ENCODE measurements around the gene TSTD1. TPM values are rescaled to one million over a fixed set of nuclear protein-coding genes. Genes with fewer than 3 reads are reported as not detected.

The TSTD1 gene
- polyA plus RNA-seq, 3 donors: 9.9 to 20.3 (median 11.8) TPM

DNA sequence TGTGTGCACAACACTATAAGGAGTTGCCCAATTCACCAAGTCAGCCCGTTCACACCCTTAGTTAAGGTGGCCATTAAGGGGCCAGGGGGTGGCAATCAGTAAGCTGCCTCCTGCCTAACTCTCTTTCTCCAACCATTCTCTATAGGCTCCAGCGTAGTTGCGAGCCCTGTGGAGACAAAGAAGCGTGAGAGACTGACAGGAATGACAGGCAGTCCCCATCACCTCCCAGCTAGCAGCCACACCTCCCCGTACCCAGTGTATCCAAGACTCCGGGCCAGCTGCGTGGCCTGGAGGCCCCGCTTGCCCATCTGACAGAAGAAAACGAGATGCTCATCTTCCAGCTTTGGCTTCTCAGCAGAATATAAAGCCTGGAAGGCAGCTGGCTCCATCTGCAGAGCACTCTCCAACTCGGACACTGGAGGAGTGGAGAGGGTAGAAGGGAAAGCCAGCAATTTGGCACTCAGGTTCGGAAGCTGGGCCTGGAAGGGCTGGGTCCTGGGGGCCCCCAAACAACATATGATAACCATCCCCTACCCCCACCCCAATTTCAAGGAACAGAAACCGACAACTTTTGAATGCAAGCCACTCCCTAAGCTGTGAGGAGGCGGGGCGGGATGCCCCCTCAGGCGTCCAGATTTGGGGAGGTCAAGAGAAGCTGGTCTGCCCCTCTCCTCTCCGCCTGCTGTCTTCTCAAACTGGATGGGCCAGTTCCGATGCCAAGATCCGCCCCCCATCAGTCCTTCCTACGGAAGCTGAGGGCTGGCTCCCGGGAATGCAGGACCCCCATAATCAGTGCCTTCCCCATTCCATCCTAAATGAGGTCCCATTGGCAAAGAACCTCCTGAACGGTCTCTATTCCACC lies 872 bp downstream of the TSTD1 start:
- peaks cover 37 to 56% of the 10 kb centered on the region in 2 donors for H3K36me3 Mint-ChIP-seq
- 52% methylated on average over 16 of the region's 21 CpGs for WGBS (ENCODE audit: insufficient coverage)
- H3K9ac ChIP-seq (ENCODE audit: insufficient read depth, low read length, poor library complexity, severe bottlenecking): peak overlapping the region; percentile 54

DNA sequence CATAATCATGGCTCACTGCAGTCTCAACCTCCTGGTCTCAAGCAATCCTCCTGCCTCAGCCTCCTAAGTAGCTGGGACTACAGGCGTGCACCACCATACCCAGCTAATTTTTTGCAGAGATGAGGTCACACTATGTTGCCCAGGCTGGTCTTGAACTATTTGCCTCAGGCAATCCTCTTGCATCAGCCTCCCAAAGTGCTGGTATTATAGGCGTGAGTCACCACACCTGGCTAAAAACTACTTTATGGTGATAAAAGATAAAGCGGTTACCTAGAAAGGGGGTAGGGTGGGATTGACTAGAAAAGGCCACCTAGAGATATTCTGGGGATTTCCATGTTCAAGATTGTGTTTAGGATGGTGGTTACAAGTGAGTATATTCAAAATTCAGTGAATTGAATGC lies 5.0 kb downstream of the TSTD1 start:
- Histone ChIP-seq H3K79me2 (ENCODE audit: insufficient read depth, low read length) (no peaks in the 10 kb centered on the region), H3K36me3 (replicated peaks in 1 of 2; ENCODE audit: control insufficient read depth in 1 of 2, insufficient read depth in 2 of 2, low read length in 2 of 2) (peaks cover 0 to 9% of the 10 kb centered on the region in 2 donors), H3K4me1 (ENCODE audit: control insufficient read depth in 1 of 2, insufficient read depth in 2 of 2, low read length in 2 of 2) (peaks cover 15 to 17% of the 10 kb centered on the region in 2 donors), H3K9ac (ENCODE audit: insufficient read depth, low read length, poor library complexity, severe bottlenecking) (no peak overlapping the region), H3K4me3 (replicated peaks in 1 of 3; ENCODE audit: low read depth in 2 of 3, low read length in 3 of 3) (no peak overlapping the region), H3K9me3 (replicated peaks in 1 of 2; ENCODE audit: control insufficient read depth in 1 of 2, insufficient read depth in 1 of 2, low read length in 2 of 2) (no peaks in the 10 kb centered on the region), H3K27ac (ENCODE audit: low read depth in 1 of 2, low read length in 2 of 2) (no peak overlapping the region), H3K4me2 (replicated peaks; ENCODE audit: extremely low read depth, low read length, poor library complexity, severe bottlenecking) (no peak overlapping the region), H4K20me1 (ENCODE audit: insufficient read depth, low read length) (peaks cover 6% of the 10 kb centered on the region), H2AFZ (ENCODE audit: insufficient read depth, low read depth, low read length, poor library complexity, severe bottlenecking) (no peak overlapping the region), H3K27me3 (ENCODE audit: control insufficient read depth in 2 of 2, insufficient read depth in 2 of 2, low read length in 2 of 2) (no peaks in the 10 kb centered on the region)
- no peak for DNase-seq
- intact Hi-C loops (cut with micrococcal nuclease): no loop called here
- no peak overlapping the region for H3K4me3 Mint-ChIP-seq
- peaks cover 0 to 2% (median 0%) of the 10 kb centered on the region in 7 donors for H3K9me3 Mint-ChIP-seq
- 100% methylated on average over 2 of the region's 3 CpGs for WGBS (ENCODE audit: insufficient coverage)
- TF ChIP-seq, protein P1, sequence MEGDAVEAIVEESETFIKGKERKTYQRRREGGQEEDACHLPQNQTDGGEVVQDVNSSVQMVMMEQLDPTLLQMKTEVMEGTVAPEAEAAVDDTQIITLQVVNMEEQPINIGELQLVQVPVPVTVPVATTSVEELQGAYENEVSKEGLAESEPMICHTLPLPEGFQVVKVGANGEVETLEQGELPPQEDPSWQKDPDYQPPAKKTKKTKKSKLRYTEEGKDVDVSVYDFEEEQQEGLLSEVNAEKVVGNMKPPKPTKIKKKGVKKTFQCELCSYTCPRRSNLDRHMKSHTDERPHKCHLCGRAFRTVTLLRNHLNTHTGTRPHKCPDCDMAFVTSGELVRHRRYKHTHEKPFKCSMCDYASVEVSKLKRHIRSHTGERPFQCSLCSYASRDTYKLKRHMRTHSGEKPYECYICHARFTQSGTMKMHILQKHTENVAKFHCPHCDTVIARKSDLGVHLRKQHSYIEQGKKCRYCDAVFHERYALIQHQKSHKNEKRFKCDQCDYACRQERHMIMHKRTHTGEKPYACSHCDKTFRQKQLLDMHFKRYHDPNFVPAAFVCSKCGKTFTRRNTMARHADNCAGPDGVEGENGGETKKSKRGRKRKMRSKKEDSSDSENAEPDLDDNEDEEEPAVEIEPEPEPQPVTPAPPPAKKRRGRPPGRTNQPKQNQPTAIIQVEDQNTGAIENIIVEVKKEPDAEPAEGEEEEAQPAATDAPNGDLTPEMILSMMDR (IDR thresholded peaks at IDR 0.05): no peak
- no peak overlapping the region for H3K27ac Mint-ChIP-seq
- peaks cover 0 to 2% (median 0%) of the 10 kb centered on the region in 3 donors for H3K27me3 Mint-ChIP-seq (ENCODE audit: low read depth in 3 of 3)
- H3K36me3 Mint-ChIP-seq: peaks cover 0 to 15% of the 10 kb centered on the region in 2 donors
- peaks cover 25% of the 10 kb centered on the region for H3K4me1 Mint-ChIP-seq

More for the DNA sequence above, 872 bp downstream of the TSTD1 start:
- peak overlapping the region; percentile 35 to 73 (median 44) for H3K4me3 ChIP-seq (replicated peaks in 1 of 3; ENCODE audit: low read depth in 2 of 3, low read length in 3 of 3)
- Mint-ChIP-seq H3K9me3 (no peaks in the 10 kb centered on the region), H3K27me3 (ENCODE audit: low read depth in 3 of 3) (peaks cover 0 to 2% (median 0%) of the 10 kb centered on the region in 3 donors), H3K4me3 (peak overlapping the region; percentile 82 to 88), H3K4me1 (peaks cover 32% of the 10 kb centered on the region), H3K27ac (peak overlapping the region in 2 of 7 donors; percentile 78 to 90)
- TF ChIP-seq, protein P1 (IDR thresholded peaks at IDR 0.05): no peak
- no peaks in the 10 kb centered on the region for H3K27me3 ChIP-seq (ENCODE audit: control insufficient read depth in 2 of 2, insufficient read depth in 2 of 2, low read length in 2 of 2)
- intact Hi-C loops (cut with micrococcal nuclease): no loop called here
- H3K4me2 ChIP-seq (replicated peaks; ENCODE audit: extremely low read depth, low read length, poor library complexity, severe bottlenecking): peak overlapping the region; percentile 81
- H4K20me1 ChIP-seq (ENCODE audit: insufficient read depth, low read length): peaks cover 43% of the 10 kb centered on the region
- H3K36me3 ChIP-seq (replicated peaks in 1 of 2; ENCODE audit: control insufficient read depth in 1 of 2, insufficient read depth in 2 of 2, low read length in 2 of 2): peaks cover 36 to 46% of the 10 kb centered on the region in 2 donors
- H3K79me2 ChIP-seq (ENCODE audit: insufficient read depth, low read length): peaks cover 22% of the 10 kb centered on the region
- H3K4me1 ChIP-seq (ENCODE audit: control insufficient read depth in 1 of 2, insufficient read depth in 2 of 2, low read length in 2 of 2): peaks cover 16 to 20% of the 10 kb centered on the region in 2 donors
- DNase-seq: no peak
- no peaks in the 10 kb centered on the region for H3K9me3 ChIP-seq (replicated peaks in 1 of 2; ENCODE audit: control insufficient read depth in 1 of 2, insufficient read depth in 1 of 2, low read length in 2 of 2)
- H3K27ac ChIP-seq (ENCODE audit: low read depth in 1 of 2, low read length in 2 of 2): peak overlapping the region in 1 of 2 donors; percentile 61
- H2AFZ ChIP-seq (ENCODE audit: insufficient read depth, low read depth, low read length, poor library complexity, severe bottlenecking): peak overlapping the region; percentile 71

Data from CD14-positive monocyte (primary cell).